Activated CD8-positive, alpha-beta memory T cell treated with anti-CD3 and anti-CD28 coated beads, Interleukin-2, amount 10 ng/mL, durations not matched to agents 7 days and 5 days (primary cell): ENCODE measurements around the gene THRSP. TPM values are rescaled to one million over a fixed set of nuclear protein-coding genes. Genes with fewer than 3 reads are reported as not detected.

Source experiments
- ATAC-seq: fragments of 150-1000 bp; cut with Tn5 transposase; one replicate; pipeline ENCODE4 v1.10.0; 2021; ENCODE audit warnings: moderate library complexity
- CTCF ChIA-PET: fragments of 350-600 bp; sonication (Branson Sonifier 250); formaldehyde crosslinking; loops from one replicate; lab custom pipeline; 2021; ENCODE audit warnings: antibody characterized with exemption; lab: Charles Lee
- DNase-seq: peaks from one replicate; pipeline ENCODE4 v3.0.0-alpha.2; 2020
- H3K27ac Mint-ChIP-seq: one replicate; pipeline ENCODE4 v1.8.0; 2021; ENCODE audit warnings: mild to moderate bottlenecking, mixed read lengths
- H3K27me3 Mint-ChIP-seq: one replicate; pipeline ENCODE4 v1.8.0; 2021; ENCODE audit warnings: mixed read lengths
- H3K36me3 Mint-ChIP-seq: one replicate; pipeline ENCODE4 v1.8.0; 2021; ENCODE audit warnings: mild to moderate bottlenecking, mixed read lengths
- H3K4me1 Mint-ChIP-seq: one replicate; pipeline ENCODE4 v1.8.0; 2021; ENCODE audit warnings: mixed read lengths
- H3K4me3 Mint-ChIP-seq: one replicate; pipeline ENCODE4 v1.8.0; 2021; ENCODE audit warnings: mild to moderate bottlenecking, moderate library complexity, mixed read lengths
- H3K9me3 Mint-ChIP-seq: one replicate; pipeline ENCODE4 v1.8.0; 2022; ENCODE audit warnings: low read depth, mixed read lengths
- total RNA-seq, 2 experiments: library from RNA; stranded (reverse); gene quantifications; one replicate each; pipeline ENCODE4 v1.2.3, GENCODE V29; 2021

The THRSP gene
- total RNA-seq, 2 experiments from 2014 or later: not detected

- H3K4me1 Mint-ChIP-seq: peaks cover 13% of the 10 kb centered on the region
- CTCF ChIA-PET: no interaction called here
- no peaks in the 10 kb centered on the region for H3K9me3 Mint-ChIP-seq
- H3K27me3 Mint-ChIP-seq: no peaks in the 10 kb centered on the region
- H3K4me3 Mint-ChIP-seq: no peak overlapping the region
- ATAC-seq (no peak), DNase-seq (no peak)
- peaks cover 53% of the 10 kb centered on the region for H3K36me3 Mint-ChIP-seq
- no peak overlapping the region for H3K27ac Mint-ChIP-seq
Observed at GRCh38 chr11:78097666-78098385, 34.2 kb downstream of the THRSP start.

DNA sequence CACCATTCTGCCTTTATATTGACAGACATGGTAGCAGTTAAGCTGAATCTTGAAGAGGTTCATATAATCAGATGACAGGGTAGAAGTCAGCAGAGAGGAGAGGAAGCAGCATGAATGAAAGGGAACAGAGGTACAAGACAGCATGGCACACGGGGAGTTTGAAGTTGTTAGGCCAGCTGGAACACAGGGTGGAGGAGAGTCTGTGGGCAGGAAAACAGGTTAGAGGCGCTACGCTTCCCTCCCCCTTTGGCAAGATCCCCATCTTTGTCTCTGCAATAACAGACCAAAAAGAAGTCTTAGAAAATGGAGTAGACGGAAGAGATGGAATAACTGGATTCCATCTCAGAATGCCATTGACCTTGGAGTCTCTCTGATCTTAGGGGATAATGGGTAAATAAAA is 36.0 kb downstream of the THRSP start:
- no peak overlapping the region for H3K4me3 Mint-ChIP-seq
- CTCF ChIA-PET: no interaction called here
- no peaks in the 10 kb centered on the region for H3K9me3 Mint-ChIP-seq
- no peaks in the 10 kb centered on the region for H3K27me3 Mint-ChIP-seq
- ATAC-seq: no peak
- H3K36me3 Mint-ChIP-seq: peaks cover 42% of the 10 kb centered on the region
- peaks cover 4% of the 10 kb centered on the region for H3K4me1 Mint-ChIP-seq
- no peak overlapping the region for H3K27ac Mint-ChIP-seq
- DNase-seq: no peak

DNA sequence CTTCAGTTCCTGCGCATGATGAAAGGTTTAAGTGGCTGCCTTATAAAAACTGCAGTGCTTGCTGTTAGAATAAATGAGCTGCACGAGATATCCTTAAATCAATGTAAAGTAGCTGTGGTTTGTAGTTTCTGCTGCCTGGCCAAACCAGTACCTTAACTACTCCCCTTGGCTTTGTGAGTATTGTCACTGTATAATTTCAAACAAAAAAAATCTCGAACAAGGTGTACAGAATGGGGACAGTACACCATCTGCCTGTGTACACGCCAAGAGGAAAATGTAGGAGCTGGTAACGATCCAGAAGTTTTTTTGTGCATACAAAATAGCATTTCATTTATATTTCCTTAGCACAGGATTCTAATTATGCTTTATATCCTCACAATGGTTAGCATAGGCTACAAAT is 36.6 kb downstream of the THRSP start:
- Mint-ChIP-seq H3K4me3 (no peak overlapping the region), H3K36me3 (peaks cover 38% of the 10 kb centered on the region), H3K4me1 (no peaks in the 10 kb centered on the region), H3K27me3 (no peaks in the 10 kb centered on the region), H3K9me3 (no peaks in the 10 kb centered on the region), H3K27ac (no peak overlapping the region)
- DNase-seq (no peak), ATAC-seq (no peak)
- CTCF ChIA-PET: no interaction called here

DNA sequence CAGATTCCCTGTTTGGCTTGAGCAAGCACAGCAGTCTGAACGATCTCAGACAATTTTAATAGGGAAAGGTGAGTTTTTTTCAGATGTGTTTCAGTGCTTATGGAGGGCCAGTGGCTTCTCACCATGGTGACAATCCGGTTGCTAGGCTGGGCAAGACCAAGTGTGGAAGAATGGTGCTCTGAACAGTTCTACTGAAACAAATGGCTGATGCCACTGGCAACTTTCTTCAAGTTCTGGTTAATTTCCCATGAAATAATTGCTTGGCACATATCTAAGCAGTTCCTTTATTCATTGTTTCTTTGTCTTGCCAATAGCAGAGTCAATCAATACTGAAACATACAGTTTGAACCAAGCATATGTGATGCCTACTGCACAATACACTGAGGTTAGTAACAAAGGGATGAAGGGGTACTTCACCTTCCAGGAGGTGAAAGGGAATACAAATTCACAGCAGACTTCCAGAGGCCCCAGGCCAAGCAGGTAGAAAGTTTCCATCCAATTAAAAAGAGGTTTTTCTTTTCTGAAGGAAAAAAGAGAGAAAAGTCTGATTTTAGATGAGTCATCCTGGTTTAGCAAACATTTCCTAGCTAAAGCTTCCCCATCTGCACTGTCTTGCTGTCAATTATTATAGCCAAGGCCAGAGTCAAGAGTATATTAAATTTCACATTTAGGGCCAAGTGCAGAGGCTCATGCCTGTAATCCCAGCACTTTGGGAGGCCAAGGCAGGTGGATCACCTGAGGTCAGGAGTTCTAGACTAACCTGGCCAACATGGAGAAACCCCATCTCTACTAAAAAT is 37.2 kb downstream of the THRSP start:
- Mint-ChIP-seq H3K36me3 (peaks cover 35% of the 10 kb centered on the region), H3K27me3 (no peaks in the 10 kb centered on the region), H3K9me3 (no peaks in the 10 kb centered on the region), H3K4me1 (no peaks in the 10 kb centered on the region), H3K4me3 (no peak overlapping the region), H3K27ac (no peak overlapping the region)
- ATAC-seq (no peak), DNase-seq (no peak)
- CTCF ChIA-PET: no interaction called here

- no peak overlapping the region for H3K4me3 Mint-ChIP-seq
- H3K36me3 Mint-ChIP-seq: peaks cover 31% of the 10 kb centered on the region
- no peaks in the 10 kb centered on the region for H3K9me3 Mint-ChIP-seq
Observed at GRCh38 chr11:78109081-78110015, 45.7 kb downstream of the THRSP start.

GRCh38 chr11:78110351-78110750 is 46.7 kb downstream of the THRSP start:
- Mint-ChIP-seq H3K36me3 (peaks cover 31% of the 10 kb centered on the region), H3K4me3 (no peak overlapping the region), H3K9me3 (no peaks in the 10 kb centered on the region), H3K27ac (no peak overlapping the region), H3K4me1 (no peaks in the 10 kb centered on the region), H3K27me3 (no peaks in the 10 kb centered on the region)
- DNase-seq: no peak
- ATAC-seq: no peak
- CTCF ChIA-PET: interaction anchor here (1.2 kb wide), 1 partner anchor 29 kb away, joined by 3 read pairs; no protein-coding TSS in a partner anchor

More at GRCh38 chr11:78109081-78110015, 45.7 kb downstream of the THRSP start:
- ATAC-seq: no peak
- H3K4me1 Mint-ChIP-seq: no peaks in the 10 kb centered on the region
- CTCF ChIA-PET: interaction anchor here (1.2 kb wide), 1 partner anchor 30 kb away, joined by 3 read pairs; no protein-coding TSS in a partner anchor
- H3K27me3 Mint-ChIP-seq: no peaks in the 10 kb centered on the region
- no peak for DNase-seq
- no peak overlapping the region for H3K27ac Mint-ChIP-seq

GRCh38 chr11:78110830-78111229 is 47.2 kb downstream of the THRSP start:
- H3K9me3 Mint-ChIP-seq: no peaks in the 10 kb centered on the region
- ATAC-seq (no peak), DNase-seq (no peak)
- CTCF ChIA-PET: no interaction called here
- peaks cover 33% of the 10 kb centered on the region for H3K36me3 Mint-ChIP-seq
- H3K27ac Mint-ChIP-seq: no peak overlapping the region
- no peaks in the 10 kb centered on the region for H3K27me3 Mint-ChIP-seq
- no peaks in the 10 kb centered on the region for H3K4me1 Mint-ChIP-seq
- no peak overlapping the region for H3K4me3 Mint-ChIP-seq

- ATAC-seq (no peak), DNase-seq (no peak)
- CTCF ChIA-PET: no interaction called here
- no peak overlapping the region for H3K27ac Mint-ChIP-seq
- no peak overlapping the region for H3K4me3 Mint-ChIP-seq
- no peaks in the 10 kb centered on the region for H3K4me1 Mint-ChIP-seq
- H3K9me3 Mint-ChIP-seq: no peaks in the 10 kb centered on the region
- H3K36me3 Mint-ChIP-seq: peaks cover 30% of the 10 kb centered on the region
- no peaks in the 10 kb centered on the region for H3K27me3 Mint-ChIP-seq
Observed at GRCh38 chr11:78111298-78111697, 47.6 kb downstream of the THRSP start.

DNA sequence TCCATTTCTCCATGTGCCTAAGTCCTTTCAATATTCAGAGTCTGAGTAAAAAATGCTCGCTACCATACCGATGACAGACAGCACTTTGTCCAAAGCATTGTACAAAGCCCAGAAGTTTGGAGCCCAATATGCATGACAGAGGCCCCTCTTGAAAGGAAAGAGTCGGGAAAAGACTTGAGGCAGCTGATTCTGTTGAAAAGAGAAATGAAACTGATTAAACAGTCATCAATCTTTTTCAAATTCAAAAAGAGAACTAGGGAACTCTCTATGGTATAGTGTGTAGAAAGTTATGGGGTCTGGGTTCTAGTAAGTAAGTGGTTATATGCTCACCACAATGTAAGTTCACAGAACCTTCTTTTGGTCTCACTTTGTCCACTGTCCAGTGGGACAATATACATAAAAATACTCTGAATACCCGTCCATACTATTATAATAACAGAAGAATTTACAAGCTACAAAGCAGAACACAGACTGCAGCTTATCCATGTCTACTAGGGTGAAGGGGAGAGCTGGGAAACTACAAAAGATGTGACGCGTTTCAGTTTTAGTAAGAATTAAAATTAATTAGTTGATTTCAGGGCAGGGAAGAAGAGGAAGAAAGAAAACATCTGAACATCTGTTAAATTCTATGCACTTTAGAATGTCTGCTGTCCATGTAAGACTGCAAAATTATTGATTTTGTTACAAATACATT is 49.1 kb downstream of the THRSP start:
- ATAC-seq: no peak
- CTCF ChIA-PET: no interaction called here
- H3K27ac Mint-ChIP-seq: no peak overlapping the region
- no peaks in the 10 kb centered on the region for H3K4me1 Mint-ChIP-seq
- DNase-seq: no peak
- no peaks in the 10 kb centered on the region for H3K27me3 Mint-ChIP-seq
- peaks cover 27% of the 10 kb centered on the region for H3K36me3 Mint-ChIP-seq
- no peak overlapping the region for H3K4me3 Mint-ChIP-seq
- H3K9me3 Mint-ChIP-seq: no peaks in the 10 kb centered on the region

Other genes with a start within 250 kb of the THRSP start
- gene RSF1, start 243.1 kb upstream of the THRSP start, total RNA-seq: 10 to 100 TPM; 49.4 to 54.6 TPM
- gene AAMDC, start 242.7 kb upstream of the THRSP start, total RNA-seq: 10 to 100 TPM in 1 of 2 experiments, 1 to 10 TPM in 1; 9.9 to 13.2 TPM
- 10 to 100 TPM; 53.9 to 57.9 TPM for gene INTS4, start 69.2 kb upstream of the THRSP start, total RNA-seq
- gene KCTD14, start 40.6 kb upstream of the THRSP start, total RNA-seq: under 1 TPM; 0.18 to 0.23 TPM
- gene NDUFC2, start 16.0 kb downstream of the THRSP start, total RNA-seq: 100 to 1,000 TPM; 179 to 201 TPM
- 10 to 100 TPM; 47.3 to 51.6 TPM for gene ALG8, start 75.8 kb downstream of the THRSP start, total RNA-seq
- gene KCTD21, start 124.8 kb downstream of the THRSP start, total RNA-seq: 1 to 10 TPM; 6.4 to 7.3 TPM
- gene USP35, start 125.1 kb downstream of the THRSP start, total RNA-seq: 10 to 100 TPM in 1 of 2 experiments, 1 to 10 TPM in 1; 8.5 to 10.6 TPM